ENCODE data around the gene SMIM8.
A peak's percentile ranks its signal among the peaks of the same experiment; 100 is the strongest.

SMIM8 gene
- long read RNA-seq, transcript SMIM8-201 (3 exons, 2,405 nt): major isoform, 48 of 62 reads
- long read RNA-seq, partial matches to known transcripts: 9 of 62 reads
- long read RNA-seq, other reads (novel, unspliced or antisense): 5 of 62 reads

GRCh38 chr6:87322304-87323212 is at the start of gene SMIM8:
Gene SMIM8 (plus strand): TSS chr6:87322588. CDS start chr6:87337032, 14,444 bp downstream.
- no peaks in the 10 kb centered on the region for H3K27me3 ChIP-seq (ENCODE audit: insufficient read depth, poor library complexity, severe bottlenecking)
- DNase-seq (ENCODE audit: low read depth in 1 of 2, low spot score in 1 of 2): peak; percentile 57 to 81
- TF ChIP-seq CTCF (IDR thresholded peaks at IDR 0.05; ENCODE audit: insufficient read depth, low read length) (peak; percentile 89), REST (IDR thresholded peaks at IDR 0.05; ENCODE audit: insufficient replicate concordance, low read depth) (no peak), SPI1 (IDR thresholded peaks at IDR 0.05; ENCODE audit: borderline replicate concordance, low read depth) (no peak), GABPA (IDR thresholded peaks at IDR 0.05; ENCODE audit: low read depth) (no peak), POLR2AphosphoS5 (IDR thresholded peaks at IDR 0.05; ENCODE audit: low read depth) (peak; percentile 72; the same call in 1 of the 2 replicates)
- H3K4me3 ChIP-seq (replicated peaks; ENCODE audit: insufficient read depth, low read length): peak within 1 kb of the TSS; percentile 95
- peak within 1 kb of the TSS; percentile 83 for H3K27ac ChIP-seq (replicated peaks)

GRCh38 chr6:87274660-87275274 is 47.6 kb upstream of the SMIM8 start:
- no peak for TF ChIP-seq REST (IDR thresholded peaks at IDR 0.05; ENCODE audit: insufficient replicate concordance, low read depth)
- no peak for TF ChIP-seq POLR2AphosphoS5 (IDR thresholded peaks at IDR 0.05; ENCODE audit: low read depth)
- TF ChIP-seq GABPA (IDR thresholded peaks at IDR 0.05; ENCODE audit: low read depth): no peak
- no peak for TF ChIP-seq SPI1 (IDR thresholded peaks at IDR 0.05; ENCODE audit: borderline replicate concordance, low read depth)
- no peak for TF ChIP-seq CTCF (IDR thresholded peaks at IDR 0.05; ENCODE audit: insufficient read depth, low read length)
- no peak for DNase-seq (ENCODE audit: low read depth in 1 of 2, low spot score in 1 of 2)
- peaks cover 2% of the 10 kb centered on the region for H3K27me3 ChIP-seq (ENCODE audit: insufficient read depth, poor library complexity, severe bottlenecking)
- no peak overlapping the region for H3K4me3 ChIP-seq (replicated peaks; ENCODE audit: insufficient read depth, low read length)
- no peak overlapping the region for H3K27ac ChIP-seq (replicated peaks)

GRCh38 chr6:87276624-87277023 is 45.8 kb upstream of the SMIM8 start:
- TF ChIP-seq POLR2AphosphoS5 (IDR thresholded peaks at IDR 0.05; ENCODE audit: low read depth): no peak
- no peak for TF ChIP-seq GABPA (IDR thresholded peaks at IDR 0.05; ENCODE audit: low read depth)
- TF ChIP-seq REST (IDR thresholded peaks at IDR 0.05; ENCODE audit: insufficient replicate concordance, low read depth): no peak
- TF ChIP-seq SPI1 (IDR thresholded peaks at IDR 0.05; ENCODE audit: borderline replicate concordance, low read depth): no peak
- no peak for TF ChIP-seq CTCF (IDR thresholded peaks at IDR 0.05; ENCODE audit: insufficient read depth, low read length)
- DNase-seq (ENCODE audit: low read depth in 1 of 2, low spot score in 1 of 2): no peak
- Histone ChIP-seq H3K27me3 (ENCODE audit: insufficient read depth, poor library complexity, severe bottlenecking) (peaks cover 2% of the 10 kb centered on the region), H3K27ac (replicated peaks) (no peak overlapping the region), H3K4me3 (replicated peaks; ENCODE audit: insufficient read depth, low read length) (no peak overlapping the region)
